Hair follicular keratinocyte (primary cell): ENCODE measurements around the gene TRIM69. TPM values are rescaled to one million over a fixed set of nuclear protein-coding genes. Genes with fewer than 3 reads are reported as not detected.

Experiments
- total RNA-seq: library from RNA; depleted of rRNA; stranded (reverse); fragments of >200 nt; gene quantifications from 2 replicates; pipeline ENCODE4 v1.2.3, GENCODE V29; 2015

The TRIM69 gene, protein sequence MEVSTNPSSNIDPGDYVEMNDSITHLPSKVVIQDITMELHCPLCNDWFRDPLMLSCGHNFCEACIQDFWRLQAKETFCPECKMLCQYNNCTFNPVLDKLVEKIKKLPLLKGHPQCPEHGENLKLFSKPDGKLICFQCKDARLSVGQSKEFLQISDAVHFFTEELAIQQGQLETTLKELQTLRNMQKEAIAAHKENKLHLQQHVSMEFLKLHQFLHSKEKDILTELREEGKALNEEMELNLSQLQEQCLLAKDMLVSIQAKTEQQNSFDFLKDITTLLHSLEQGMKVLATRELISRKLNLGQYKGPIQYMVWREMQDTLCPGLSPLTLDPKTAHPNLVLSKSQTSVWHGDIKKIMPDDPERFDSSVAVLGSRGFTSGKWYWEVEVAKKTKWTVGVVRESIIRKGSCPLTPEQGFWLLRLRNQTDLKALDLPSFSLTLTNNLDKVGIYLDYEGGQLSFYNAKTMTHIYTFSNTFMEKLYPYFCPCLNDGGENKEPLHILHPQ
- total RNA-seq, result 4.8 and 8.4 TPM in 2 replicates

DNA sequence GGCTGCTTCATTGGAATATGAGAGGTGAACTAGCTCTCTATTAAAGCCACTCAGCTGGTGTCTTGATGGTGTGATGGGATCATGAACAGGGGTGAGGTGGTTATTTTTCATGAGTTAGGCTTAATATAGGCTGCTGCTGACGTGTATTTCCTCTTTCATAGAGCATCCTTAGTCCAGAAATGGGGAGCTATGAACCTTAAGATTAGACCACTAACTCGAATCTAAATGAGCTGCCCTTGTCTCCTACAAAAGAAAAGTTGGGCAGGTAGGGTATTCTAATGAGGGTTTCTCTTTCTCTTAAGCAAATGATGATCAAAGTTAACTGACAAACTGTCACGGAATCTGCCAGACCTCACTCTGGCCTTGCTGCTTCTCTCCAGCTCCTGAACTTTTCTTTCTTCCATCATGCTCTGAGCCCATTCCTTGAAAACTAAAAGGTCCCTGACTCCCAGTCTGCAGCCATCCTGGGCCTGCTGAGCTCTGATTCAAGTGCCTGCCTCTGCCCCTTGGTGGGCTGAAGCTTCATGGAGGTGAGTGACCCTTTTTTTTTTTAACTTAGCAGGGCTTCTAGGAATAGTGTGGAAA is at the start of gene TRIM69:
TSS of gene TRIM69 (plus strand) at position 348 of the 585 bp plus-strand sequence. CDS start at position 525, 177 bp downstream.

DNA sequence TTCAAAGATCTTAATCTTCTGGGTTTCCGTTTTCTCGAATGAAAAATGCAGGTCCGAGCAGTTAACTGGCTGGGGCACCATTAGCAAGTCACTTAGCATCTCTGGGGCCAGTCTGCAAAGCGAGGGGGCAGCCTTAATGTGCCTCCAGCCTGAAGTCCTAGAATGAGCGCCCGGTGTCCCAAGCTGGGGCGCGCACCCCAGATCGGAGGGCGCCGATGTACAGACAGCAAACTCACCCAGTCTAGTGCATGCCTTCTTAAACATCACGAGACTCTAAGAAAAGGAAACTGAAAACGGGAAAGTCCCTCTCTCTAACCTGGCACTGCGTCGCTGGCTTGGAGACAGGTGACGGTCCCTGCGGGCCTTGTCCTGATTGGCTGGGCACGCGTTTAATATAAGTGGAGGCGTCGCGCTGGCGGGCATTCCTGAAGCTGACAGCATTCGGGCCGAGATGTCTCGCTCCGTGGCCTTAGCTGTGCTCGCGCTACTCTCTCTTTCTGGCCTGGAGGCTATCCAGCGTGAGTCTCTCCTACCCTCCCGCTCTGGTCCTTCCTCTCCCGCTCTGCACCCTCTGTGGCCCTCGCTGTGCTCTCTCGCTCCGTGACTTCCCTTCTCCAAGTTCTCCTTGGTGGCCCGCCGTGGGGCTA is 25.1 kb upstream of the TRIM69 start, which contains the start of the genes B2M and PATL2:
TSS of gene B2M (plus strand) at position 422 of the 647 bp plus-strand sequence. CDS start at position 452, 30 bp downstream.
TSS of gene PATL2 (minus strand) at position 228 of the 647 bp plus-strand sequence. CDS start 34,833 bp downstream, outside the sequence.

Other genes starting within 250 kb of the TRIM69 start
- 21.0 and 39.8 TPM in 2 replicates for gene EIF3J, start 199.4 kb upstream of the TRIM69 start, total RNA-seq
- gene SPG11, start 72.9 kb upstream of the TRIM69 start, total RNA-seq, result 34.0 and 46.5 TPM in 2 replicates
- not detected in 2 replicates for gene PATL2, start 25.2 kb upstream of the TRIM69 start, total RNA-seq
- gene B2M, start 25.0 kb upstream of the TRIM69 start, total RNA-seq, result 697 and 847 TPM in 2 replicates
- not detected in 2 replicates for gene TERB2, start 220.2 kb downstream of the TRIM69 start, total RNA-seq